Measurements from ENCODE around the gene GPC5.

GPC5 gene

DNA sequence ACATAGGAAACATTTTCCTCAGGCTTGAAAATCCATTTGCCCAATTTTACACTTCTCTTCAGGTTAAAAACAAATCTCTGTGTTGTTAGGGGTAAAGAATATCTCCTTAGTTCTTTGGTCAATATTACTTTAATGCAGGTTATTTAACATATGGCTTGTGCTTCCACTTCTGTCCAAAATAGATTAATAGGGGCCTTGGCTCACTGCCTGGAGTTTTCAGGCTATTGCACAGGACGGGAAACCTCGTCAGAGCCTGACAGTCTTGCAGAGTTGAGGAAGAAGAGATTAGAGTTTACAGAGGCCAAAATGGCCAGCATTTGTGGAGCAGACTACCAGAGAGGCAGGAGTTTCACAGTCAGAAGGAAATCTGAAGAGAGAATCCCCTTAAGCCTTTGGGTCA is 964.3 kb downstream of the GPC5 start:
- DNase-seq (ENCODE audit: low read depth in 2 of 2): no peak

DNA sequence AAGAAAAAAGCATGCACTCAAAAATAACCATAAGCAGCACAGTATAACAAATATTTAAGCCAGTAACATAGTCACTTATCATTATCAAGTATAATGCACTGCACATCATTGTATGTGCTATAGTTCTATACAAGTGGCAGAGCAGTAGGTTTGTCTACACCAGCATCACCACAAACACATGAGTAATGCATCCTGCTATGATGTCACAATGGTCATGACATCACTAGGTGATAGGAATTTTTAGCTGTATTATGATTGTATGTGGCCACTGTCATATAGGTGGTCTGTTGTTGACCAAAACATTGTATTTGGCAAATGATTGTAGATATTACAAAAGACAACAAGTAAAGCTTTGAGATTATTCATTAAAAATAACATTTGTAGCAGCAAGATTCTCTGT is 967.5 kb downstream of the GPC5 start:
- no peak for DNase-seq (ENCODE audit: low read depth in 2 of 2)

DNA sequence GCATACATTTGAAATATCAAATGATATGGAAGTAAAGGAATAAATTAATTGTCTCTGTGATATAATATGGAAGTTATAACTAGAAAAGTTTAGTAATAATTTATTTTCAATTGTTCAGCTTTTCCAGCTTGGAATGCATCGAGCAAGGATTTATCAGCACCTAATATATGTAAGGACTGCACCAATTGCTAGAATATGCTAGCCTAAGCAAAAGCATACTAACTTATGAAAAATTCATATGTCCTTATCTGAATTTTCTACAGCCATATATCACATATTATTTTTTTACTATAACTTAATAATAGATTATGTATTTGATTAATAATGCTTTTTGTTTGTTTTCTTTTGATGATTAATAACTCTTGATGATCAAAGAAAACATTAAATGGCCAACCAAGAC is 979.0 kb downstream of the GPC5 start:
- no peak for DNase-seq (ENCODE audit: low read depth in 2 of 2)

DNA sequence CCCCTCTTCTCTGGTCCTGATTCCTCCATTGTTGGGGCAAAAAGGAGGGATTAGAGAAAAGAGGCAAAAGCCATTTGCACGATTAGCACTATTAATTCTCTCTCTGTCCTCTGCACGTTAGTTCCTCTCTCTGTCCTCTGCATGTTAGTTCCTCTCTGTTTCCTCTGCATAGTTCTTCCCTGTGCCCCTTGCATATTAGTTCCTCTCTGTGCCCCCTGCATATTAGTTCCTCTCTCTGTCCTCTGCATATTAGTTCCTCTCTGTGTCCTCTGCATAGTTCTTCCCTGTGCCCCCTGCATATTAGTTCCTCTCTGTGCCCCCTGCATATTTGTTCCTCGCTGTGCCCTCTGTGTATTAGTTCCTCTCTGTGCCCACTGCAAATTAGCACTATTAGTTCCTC is 981.0 kb downstream of the GPC5 start:
- DNase-seq (ENCODE audit: low read depth in 2 of 2): no peak

DNA sequence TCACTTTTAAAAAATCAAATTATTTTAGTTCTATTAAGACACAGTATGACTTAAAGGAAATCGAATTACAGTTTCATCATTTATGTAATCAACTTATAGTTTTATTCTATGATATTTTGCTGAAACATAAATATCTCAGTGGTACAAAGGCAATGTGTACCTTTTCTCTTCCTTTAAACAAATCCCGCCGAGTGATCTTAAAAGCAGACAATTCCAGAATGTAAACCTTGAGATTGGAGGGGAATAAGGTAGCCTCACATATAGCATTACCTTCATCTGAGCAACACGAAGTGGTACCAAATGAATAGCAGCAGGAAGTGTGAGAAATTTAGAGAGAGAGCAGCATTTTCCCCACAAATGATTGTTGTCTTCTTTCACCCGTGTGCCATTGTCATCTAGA is 986.0 kb downstream of the GPC5 start:
- no peak for DNase-seq (ENCODE audit: low read depth in 2 of 2)

DNA sequence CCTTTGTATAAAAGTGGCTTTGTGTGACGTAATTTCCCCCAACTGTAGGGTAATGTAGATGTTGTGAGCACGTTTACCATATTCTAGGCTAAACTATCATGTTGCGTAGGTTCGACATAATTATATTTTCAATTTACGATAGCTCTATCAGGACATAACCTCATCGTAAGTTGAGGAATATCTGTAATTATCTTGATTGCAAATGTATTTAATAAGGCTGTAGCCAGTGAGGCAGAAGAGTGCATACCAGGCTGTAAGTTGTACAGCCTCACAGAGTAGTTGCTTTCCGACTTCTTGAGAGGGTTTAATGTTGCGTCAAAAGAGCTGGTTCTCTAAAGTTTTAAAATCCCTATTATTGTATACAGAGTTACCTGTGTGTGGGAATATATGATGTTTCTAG is 988.8 kb downstream of the GPC5 start:
- DNase-seq (ENCODE audit: low read depth in 2 of 2): no peak

DNA sequence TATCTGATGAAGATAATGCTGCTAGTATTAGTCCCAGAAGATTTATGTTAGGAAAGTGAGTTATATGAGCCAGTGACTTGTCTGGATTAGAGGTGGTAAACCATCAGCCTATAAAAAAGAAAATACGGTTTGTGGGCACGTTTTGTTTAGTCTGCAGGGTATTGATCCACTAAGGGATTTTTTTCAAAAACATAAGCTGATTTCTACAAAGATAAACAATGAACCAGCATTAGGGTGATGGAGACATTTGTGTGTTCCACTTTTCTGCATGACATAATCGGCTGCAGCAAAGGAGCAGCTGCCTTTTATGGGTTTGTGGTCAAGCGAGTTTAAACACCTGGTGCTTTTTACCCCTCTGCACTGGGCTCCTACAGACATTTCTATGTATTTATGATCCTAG is 991.8 kb downstream of the GPC5 start:
- no peak for DNase-seq (ENCODE audit: low read depth in 2 of 2)

DNA sequence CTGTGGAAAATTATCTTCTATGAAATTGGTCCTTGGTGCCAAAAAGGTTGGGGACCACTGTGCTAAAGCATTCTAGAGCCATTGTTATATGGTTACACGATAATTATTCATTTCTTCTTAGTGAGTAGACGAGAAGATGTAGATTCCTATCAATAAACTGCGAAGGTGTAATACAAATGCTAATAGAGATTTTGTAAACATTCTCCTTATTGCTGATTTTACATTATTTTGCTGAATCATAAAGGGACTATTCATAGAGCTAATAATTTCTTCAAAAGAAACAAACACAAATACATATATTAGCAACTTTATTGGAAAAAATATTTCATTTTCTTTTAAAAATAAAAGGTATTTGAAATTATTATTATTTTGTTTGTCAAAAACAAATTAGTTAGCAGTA is 1005.2 kb downstream of the GPC5 start:
- DNase-seq (ENCODE audit: low read depth in 2 of 2): no peak

DNA sequence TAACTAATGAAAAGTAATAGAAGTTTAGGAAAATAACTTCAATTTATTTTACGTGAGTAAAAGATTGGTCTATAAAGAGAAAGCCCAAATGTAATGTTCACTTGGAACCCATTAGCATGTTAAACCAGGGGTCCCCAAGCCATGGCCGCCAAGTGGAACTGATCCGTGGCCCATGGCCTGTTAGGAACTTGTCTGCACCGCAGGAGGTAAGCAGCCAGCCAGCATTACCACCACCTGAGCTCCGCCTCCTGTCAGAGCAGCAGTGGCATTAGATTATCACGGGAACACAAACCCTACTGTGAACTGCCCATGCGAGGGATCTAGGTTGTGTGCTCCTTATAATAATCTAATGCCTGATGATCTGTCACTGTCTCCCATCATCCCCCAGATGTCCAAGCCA is 1009.4 kb downstream of the GPC5 start:
- DNase-seq (ENCODE audit: low read depth in 2 of 2): no peak

DNA sequence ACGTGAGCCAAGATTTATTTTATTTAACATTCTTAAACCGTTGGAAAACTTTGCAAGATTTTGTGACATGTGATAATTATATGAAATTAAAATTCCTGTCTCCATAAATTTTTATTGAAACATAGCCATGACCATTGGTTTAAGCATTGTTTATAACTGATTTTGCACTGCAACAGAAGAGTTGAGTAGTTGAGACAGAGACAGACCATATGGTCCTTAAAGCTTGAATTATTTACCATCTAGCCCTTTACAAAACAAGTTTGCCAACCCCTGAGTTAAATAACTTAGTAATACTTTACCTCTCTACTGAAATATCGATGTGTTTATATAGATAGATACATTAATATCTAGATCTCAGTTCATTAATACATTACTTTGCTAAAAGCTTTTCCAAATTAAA is 1014.1 kb downstream of the GPC5 start:
- no peak for DNase-seq (ENCODE audit: low read depth in 2 of 2)

DNA sequence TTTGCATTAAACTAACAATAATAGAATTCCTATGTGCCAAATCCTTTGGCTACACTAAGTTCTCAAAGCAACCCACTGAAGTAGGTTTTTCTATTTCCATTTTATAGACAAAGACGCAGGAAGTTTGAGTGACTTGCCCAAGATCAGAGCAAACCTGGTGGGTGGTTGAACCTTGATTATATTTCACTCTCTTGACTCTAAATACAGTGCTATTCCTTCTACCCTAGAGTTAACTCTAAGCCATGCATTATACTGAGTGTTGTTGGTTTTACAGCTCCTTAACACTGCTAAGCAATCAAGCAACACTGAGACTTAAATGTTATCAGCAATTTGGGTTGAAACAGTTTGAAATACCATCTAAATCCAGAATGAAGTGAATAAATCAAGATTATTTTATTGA is 1014.6 kb downstream of the GPC5 start:
- no peak for DNase-seq (ENCODE audit: low read depth in 2 of 2)

DNA sequence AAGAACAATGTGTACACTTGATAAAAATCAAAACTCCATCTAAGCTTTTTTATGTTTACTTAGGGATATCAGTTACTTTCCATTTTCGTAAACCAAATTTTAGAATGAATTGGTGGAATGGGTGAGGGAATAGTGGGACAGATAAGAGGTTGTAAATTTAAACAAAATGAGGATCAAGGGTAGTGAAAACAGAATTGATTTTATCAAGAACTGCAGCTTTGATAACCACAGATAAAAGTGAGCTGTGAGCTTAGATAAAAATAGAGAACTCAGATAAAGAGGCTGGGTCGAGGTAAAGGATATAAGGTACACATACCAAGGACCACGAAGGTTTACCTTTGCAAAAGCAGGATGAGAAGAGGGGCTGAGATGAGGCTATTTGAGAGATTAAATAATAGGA is 1015.0 kb downstream of the GPC5 start:
- DNase-seq (ENCODE audit: low read depth in 2 of 2): no peak

DNA sequence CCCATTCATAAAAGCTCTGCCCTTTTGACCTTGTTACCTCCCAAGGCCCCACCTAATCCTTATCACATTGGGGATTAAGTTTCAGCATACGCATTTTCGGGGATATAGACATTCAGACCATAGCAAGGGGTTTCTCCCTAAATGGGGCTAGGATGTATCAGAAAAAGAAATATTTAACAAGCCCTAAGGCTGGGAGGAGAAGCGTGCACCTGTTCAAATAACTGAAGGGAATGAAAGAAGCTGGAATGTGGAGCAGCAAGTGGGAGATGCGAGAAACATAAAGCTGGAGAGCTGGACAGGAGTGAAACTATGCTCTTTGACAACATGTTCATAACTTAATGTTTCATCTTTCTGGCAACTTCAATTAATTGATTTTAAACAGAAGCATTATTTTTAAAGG is 1016.4 kb downstream of the GPC5 start:
- DNase-seq (ENCODE audit: low read depth in 2 of 2): no peak

DNA sequence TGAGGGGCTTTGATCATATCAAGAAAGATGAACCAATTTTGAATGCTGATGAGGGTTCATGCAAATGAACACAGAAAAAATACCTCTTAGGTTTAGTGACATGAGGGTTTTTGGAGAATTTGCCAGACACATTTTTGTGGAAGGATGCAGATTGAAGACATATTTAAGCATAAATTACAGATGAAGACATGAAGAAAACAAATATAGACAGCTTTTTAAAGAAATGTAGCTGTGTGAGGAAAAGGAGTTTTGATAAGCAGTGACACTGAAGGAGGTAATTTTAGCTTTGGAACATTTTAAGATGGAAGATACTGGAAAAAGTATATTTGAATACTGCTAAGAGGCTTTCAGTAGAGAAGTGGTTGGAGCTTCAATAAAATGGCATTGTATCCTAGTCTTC is 1017.4 kb downstream of the GPC5 start:
- DNase-seq (ENCODE audit: low read depth in 2 of 2): no peak

DNA sequence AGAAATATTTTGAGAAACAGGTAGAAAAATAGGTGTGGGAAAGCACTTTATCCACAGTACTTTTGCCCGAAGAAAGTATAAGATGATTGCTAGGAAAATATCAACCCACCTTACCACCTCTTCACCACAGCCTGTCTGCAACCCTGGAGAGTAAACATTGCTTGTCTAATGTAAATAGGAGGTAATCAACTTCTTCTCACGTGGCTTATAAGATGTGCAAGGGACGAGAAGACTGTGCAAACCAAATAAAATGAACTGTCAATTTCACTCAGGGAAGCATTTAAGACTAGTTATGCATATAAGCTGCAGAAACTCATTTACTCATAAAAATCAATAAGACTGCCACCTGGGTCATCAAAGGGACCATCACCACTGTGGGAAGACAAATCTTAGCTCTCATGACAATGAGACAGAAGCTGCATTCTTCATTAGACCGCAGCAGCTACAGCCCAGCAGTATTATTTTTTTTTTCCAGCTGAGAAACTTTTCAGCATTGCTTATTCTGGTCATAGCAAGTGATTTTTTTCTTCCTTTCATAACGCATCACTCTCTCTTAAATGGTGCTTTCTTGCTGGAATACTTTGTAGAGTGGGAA is 1020.5 kb downstream of the GPC5 start:
- no peak for DNase-seq (ENCODE audit: low read depth in 2 of 2)

DNA sequence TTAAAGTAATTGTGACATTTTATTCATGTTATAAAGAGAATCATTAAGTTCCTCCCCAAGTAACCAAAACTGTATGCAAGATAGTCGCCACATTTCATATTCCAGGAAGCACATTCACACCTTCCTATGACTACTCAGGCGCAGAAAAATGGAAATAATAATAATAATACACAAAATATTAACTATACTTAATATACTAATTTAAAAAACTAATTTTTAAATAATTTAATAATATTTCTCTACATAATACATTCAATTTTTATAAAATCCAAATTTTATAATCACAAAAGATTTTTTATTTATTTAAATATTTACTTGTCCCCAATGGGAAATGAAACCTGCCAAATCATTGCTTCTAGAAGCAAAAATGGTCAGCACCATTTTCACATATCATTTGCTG is 1030.8 kb downstream of the GPC5 start:
- no peak for DNase-seq (ENCODE audit: low read depth in 2 of 2)

DNA sequence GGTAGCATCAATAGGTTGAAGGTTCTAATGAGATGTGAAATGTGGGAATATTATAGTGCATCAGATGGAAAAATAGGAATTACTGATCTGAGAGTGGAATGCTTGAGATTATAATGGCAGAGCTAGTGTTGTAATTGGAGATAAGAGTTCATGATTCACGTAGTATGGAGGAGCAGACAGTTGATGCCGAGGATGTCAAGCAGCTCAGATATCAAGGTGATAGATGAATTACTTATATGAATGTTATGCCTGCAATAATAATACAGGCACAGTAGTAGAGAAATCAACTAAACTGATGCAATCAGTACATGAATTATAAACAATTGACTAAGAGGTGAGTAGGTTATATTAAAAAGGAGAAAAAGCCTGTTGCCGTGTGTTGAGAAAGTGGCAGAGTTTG is 1035.0 kb downstream of the GPC5 start:
- no peak for DNase-seq (ENCODE audit: low read depth in 2 of 2)

DNA sequence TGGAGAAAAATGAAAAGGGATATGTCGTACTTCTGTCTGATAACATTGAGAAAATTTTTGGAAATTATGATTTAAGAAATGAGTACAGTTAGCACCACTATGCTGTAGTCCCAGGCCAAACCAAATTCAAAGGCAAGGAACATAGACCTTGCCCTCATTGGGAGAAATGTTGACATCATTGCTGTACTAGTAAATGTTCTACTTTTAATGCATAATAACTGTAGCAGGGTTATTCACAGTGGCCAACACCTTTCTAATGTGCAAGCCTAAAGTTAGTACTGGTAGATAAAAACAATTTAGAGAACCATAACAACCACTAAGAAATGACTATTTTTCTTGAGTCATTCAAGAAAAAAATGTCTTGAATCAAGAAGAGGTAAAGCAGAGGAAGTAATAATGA is 1035.5 kb downstream of the GPC5 start:
- DNase-seq (ENCODE audit: low read depth in 2 of 2): no peak

DNA sequence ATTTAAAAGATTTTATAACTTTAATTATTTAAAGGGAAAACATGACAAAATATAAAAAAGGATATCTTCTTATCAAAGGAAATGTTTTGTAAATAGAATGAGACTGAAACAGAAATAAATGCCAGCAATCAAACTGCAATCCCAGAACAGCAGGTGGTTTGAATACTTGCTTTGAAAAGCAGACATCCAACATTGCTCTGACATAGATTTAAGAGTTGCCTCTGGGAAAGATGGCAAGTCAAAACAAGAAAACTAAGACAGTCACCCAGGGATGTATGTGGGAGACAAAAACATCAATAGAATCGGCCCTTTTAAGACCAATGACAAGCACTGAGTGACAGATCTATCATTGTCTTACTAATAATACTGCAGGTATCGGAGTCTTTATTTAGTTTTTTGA is 1038.5 kb downstream of the GPC5 start:
- DNase-seq (ENCODE audit: low read depth in 2 of 2): no peak

DNA sequence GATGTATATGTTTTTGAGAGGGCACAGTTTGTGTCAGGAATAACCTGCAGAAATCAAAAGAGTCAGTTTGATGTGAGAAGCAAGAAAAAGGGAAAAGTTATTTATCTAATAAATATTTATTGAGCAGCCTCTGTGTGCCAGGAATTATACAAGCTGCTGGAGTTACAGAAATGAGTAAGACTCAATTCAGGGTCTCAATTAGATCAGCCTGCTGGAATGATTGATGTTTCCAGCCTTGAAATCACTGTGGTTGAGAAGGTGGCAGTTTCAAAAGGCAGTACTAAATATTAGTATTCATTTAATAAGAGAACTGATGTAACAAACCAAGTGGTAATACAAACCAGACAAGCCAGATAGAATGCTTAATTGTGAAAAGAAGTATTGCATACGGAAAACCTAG is 1045.8 kb downstream of the GPC5 start:
- no peak for DNase-seq (ENCODE audit: low read depth in 2 of 2)

DNA sequence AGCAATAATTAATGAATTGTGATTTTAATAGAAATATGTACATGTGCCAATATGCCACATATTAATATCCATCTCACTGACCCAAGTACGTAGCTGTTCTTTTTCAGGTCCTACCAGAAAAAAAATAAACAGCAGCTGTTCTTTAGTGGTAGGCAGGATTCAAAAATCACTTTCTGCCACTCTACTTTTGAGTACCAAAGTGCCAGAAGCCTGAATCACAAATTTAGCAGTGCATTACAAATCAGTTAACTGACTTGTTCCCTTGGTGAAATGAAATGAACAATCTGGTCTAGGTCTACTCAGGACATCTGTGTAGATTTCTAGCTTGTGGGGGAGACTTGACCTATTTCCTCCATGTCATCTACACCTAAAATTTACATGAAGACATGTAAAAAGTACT is 1052.6 kb downstream of the GPC5 start:
- DNase-seq (ENCODE audit: low read depth in 2 of 2): no peak

DNA sequence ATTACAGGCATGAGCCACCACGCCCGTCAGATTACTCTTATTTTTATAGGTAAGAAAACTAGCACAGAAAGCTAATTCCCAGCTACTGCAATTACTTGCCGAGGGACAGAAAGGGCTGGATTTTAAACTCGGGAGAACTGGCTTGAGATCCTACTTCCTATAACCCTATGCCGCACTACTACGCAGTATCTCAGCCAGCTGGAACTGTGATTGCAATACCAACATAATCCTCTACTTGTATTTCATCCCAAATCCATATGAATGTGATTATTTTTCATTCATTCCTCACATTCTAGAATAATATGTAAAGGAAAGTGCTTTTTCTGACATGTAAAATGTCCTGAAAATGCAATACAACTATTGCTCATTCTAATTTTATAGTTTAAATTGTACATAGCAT is 1054.4 kb downstream of the GPC5 start:
- no peak for DNase-seq (ENCODE audit: low read depth in 2 of 2)

DNA sequence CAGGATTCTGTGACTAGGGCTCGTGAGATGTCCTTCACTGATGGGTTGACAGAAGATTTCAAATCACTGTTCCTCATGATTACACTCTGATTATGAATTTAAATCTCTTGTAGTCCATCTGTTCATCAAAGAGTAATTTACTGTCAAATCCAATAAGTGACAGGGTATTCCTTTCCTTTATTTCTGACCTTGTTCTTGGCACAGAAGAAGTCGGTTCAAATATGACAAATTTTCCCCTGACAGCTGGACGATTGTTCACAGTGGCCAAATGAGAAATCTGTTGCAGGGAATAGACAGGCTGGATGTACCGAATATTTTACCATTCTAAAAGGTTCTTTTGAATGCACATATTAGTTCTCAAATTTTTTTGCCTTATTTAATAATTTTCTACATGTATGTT is 1060.9 kb downstream of the GPC5 start:
- no peak for DNase-seq (ENCODE audit: low read depth in 2 of 2)

DNA sequence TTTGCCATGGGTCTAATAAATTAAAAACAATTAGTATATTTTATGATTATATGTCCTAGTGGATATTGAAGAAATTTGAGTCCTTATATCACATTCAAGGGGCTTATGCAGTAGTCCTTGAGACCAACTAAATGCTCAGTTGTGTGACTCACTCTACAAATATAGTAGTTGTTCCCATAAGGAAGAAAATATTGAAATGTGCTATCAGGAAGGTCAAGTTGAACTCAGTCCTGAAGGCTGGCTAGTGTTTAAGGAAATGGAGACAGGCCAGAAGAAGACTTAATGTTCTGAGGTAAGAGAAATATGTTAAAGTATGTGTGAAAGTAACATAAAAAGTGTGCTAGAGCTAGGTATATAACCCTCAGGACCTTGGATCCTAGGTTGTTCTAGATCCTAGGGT is 1062.1 kb downstream of the GPC5 start:
- DNase-seq (ENCODE audit: low read depth in 2 of 2): no peak

DNA sequence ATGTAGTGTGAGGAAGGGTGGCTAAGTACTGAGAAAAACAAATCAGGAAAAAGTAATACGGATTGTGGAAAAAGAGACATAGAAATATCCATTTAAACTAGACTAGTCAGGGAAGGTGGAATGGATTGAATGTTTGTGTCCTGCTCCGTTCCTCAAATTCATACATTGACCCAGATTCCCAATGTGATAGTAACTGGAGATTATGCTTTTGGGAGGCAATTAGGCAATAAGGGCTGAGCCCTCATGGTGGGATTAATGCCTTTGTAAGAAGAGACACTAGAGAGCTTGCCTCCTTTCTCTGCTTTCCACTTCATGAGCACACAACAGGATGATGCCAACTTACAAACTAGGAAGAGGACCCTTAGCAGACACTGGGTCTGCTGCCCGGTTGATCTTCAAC is 1063.0 kb downstream of the GPC5 start:
- DNase-seq (ENCODE audit: low read depth in 2 of 2): no peak
